ENCODE measurements around the gene IPCEF1.
"Not testable (repeated sequence)": the region's sequence is repeated elsewhere in the genome, so short reads cannot be mapped to it uniquely, and the experiment has no call there.

The IPCEF1 gene

GRCh38 chr6:154242617-154243357 lies 113.8 kb downstream of the IPCEF1 start:
- H3K4me3 ChIP-seq (ENCODE audit: low read depth, low read length), result no peak overlapping the region
- DNase-seq (ENCODE audit: low read depth), result no peak
- TF ChIP-seq CTCF (conservative IDR thresholded peaks at IDR 0.05; ENCODE audit: low read depth, low read length), result no peak

GRCh38 chr6:154241581-154241980 lies 115.0 kb downstream of the IPCEF1 start:
- no peak overlapping the region for H3K4me3 ChIP-seq (ENCODE audit: low read depth, low read length)
- no peak for TF ChIP-seq CTCF (conservative IDR thresholded peaks at IDR 0.05; ENCODE audit: low read depth, low read length)
- DNase-seq (ENCODE audit: low read depth), result peak; percentile 6

- peak; percentile 37 for DNase-seq (ENCODE audit: low read depth)
- not testable (repeated sequence) for H3K4me3 ChIP-seq (ENCODE audit: low read depth, low read length)
Observed at GRCh38 chr6:154241061-154241460, 115.5 kb downstream of the IPCEF1 start.

GRCh38 chr6:154239392-154239791 lies 117.2 kb downstream of the IPCEF1 start:
- no peak for TF ChIP-seq CTCF (conservative IDR thresholded peaks at IDR 0.05; ENCODE audit: low read depth, low read length)
- no peak overlapping the region for H3K4me3 ChIP-seq (ENCODE audit: low read depth, low read length)
- DNase-seq (ENCODE audit: low read depth), result no peak

- no peak for DNase-seq (ENCODE audit: low read depth)
- H3K4me3 ChIP-seq (ENCODE audit: low read depth, low read length), result no peak overlapping the region
- TF ChIP-seq CTCF (conservative IDR thresholded peaks at IDR 0.05; ENCODE audit: low read depth, low read length), result no peak
Observed at GRCh38 chr6:154238831-154239230, 117.8 kb downstream of the IPCEF1 start.

GRCh38 chr6:154236646-154237301 lies 119.8 kb downstream of the IPCEF1 start:
- DNase-seq (ENCODE audit: low read depth), result no peak
- TF ChIP-seq CTCF (conservative IDR thresholded peaks at IDR 0.05; ENCODE audit: low read depth, low read length), result no peak
- no peak overlapping the region for H3K4me3 ChIP-seq (ENCODE audit: low read depth, low read length)

- H3K4me3 ChIP-seq (ENCODE audit: low read depth, low read length), result no peak overlapping the region
- TF ChIP-seq CTCF (conservative IDR thresholded peaks at IDR 0.05; ENCODE audit: low read depth, low read length), result no peak
- no peak for DNase-seq (ENCODE audit: low read depth)
Observed at GRCh38 chr6:154234019-154234772, 122.4 kb downstream of the IPCEF1 start.
